GM18858 (cell line): Measurements from ENCODE around the gene FBXO38.

Experiments used
- ATAC-seq: cut with Tn5 transposase; IDR thresholded peaks from one replicate; pipeline ENCODE4 v1.9.1; 2021; ENCODE audit not compliant: unreplicated experiment

Gene FBXO38

DNA sequence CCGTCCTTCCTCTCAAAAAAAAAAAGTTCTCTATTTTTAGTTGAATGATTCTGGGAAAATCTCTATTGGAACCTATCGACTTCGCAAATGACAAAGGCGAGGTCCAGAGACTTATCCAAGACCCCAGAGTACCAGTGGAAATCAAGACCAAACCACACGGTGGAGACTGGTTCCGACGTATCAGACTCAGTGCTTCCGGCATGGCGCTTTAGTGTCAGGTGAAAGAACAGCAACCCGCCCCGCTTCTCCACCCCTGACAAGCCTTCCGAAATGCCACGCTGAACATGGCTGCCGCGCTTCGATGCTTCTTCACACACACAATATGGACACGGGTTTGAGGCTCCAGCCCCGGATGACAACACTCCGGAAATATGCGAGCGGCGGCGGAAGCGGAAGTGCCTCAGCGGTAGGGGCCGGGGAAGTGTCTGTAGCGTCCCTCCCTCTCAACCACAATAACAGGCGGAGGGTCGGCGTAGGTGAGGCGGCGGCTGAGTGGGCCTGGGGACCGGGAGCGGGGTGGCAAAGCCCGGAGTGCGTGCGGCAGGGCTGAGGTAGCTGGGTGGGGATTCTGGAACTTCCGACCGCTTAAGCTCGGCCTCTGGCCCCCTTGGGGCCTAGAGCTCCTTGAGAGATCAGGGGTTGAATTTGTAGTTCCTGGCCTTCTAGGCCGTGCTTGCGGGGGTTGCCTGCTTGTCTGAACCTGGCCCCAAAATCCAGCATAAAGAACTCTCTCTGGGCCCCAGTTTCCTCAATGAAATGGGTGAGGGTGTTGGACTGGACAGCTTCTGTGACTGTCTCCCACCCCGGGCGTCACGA is at the start of gene FBXO38:
Gene FBXO38 (plus strand): TSS at position 395 of the 816 bp plus-strand sequence. CDS start 10,819 bp downstream, outside the sequence.
- peak; percentile 99 for ATAC-seq

DNA sequence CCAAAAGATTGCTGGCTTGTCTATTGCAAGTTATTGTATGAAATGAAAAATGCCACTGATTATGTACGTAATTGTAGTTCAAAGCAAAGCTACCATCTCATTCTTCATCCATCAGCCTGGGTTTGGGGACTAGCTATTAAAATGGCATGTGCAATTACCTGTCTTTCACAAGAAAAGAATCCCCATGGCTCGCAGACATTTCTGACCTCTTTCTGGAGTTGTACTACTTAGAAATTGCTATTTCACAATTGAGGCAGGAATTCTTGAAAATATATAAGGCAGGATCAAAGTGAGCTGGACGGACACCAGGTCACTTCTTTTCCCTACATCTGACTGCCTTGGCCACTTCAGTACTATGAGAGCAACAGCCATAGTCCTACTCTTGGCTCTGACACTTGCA is 48.5 kb upstream of the FBXO38 start, which contains the start of gene SPINK9:
Gene SPINK9 (plus strand): TSS at position 301 of the 400 bp plus-strand sequence. CDS start 55 bp downstream, at position 356.
- ATAC-seq = no peak

- ATAC-seq = peak; percentile 76
Measured at GRCh38 chr5:148336704-148337435, 46.9 kb upstream of the FBXO38 start.

GRCh38 chr5:148342371-148343045 is 41.2 kb upstream of the FBXO38 start:
- ATAC-seq = no peak

DNA sequence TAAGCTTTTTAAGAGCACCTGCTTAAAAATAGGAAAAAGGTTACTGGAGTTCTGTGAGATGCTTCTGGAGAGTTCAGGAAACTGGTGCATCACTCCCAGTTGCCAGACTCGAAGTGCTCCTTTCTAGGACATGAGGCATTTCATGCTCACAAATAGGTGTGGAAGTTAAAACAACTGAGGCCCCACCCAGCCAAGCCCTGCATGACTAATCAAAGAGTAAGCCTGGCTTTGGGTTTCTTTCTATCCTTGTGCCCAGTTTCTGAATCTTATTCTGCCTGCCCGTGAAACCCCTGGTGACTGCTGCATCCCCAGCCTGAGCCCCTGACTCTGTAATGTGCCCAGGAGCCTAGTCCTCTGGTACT is 40.7 kb upstream of the FBXO38 start:
- ATAC-seq = no peak

DNA sequence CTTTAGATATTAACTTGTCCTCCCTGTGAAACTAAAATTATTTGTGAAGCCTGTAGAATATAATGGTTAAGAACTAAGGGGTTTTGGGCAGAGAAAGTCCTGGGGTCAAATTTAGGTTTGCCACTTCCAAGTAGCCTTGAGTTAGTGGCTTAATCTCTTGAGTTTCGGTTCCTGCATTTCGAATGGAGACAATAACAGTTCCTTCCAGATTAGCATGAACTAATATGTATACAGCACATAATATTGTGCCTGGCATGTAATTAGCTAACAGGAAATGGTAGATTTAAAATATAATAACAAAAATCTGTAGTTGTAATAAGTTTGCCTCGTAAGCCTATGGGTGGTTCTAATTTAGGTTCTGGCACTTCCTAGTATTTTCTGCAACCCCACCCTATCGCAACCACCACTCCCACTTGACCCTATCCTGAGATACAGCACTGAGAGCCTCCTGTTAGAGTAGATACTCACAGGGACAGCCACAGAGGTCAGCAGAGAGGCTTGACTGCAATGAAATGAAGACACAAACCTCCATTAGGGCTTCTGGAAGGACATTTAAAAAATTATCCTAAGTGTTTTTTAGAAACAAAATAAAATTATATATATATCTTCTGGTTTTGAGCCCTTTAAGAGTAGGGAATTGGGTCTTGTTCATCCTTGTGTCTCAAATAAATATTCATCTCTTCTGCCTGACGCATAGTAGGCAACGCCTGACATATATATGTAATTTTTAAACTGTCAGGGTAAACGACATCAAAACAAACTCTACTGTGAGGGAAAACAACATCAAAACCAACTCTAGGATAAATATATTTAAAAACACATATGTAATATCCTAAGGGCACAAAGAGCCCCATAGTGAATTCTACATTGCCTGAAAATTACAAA is 39.9 kb upstream of the FBXO38 start:
- ATAC-seq = no peak

- ATAC-seq = no peak
Measured at GRCh38 chr5:148347706-148348105, 36.1 kb upstream of the FBXO38 start.

GRCh38 chr5:148352696-148353095 is 31.1 kb upstream of the FBXO38 start:
- no peak for ATAC-seq

DNA sequence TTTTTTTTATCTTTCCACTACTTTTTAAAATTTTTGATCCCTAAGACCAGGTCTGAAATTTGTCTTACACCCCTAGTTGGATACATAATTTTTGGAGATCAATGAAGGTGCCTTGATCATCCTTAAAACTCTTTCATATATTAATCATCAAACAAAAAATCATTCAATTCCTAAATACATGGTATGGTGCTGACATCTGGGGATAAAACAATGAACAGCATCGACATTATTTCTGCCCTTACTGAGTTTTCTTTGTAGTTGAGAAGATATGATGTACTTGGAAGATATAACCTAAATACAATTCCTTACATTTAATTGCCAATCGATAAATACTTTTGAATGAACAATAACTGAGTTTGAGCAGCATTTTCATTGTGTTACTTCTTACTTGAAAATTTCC is 30.1 kb upstream of the FBXO38 start:
- no peak for ATAC-seq

DNA sequence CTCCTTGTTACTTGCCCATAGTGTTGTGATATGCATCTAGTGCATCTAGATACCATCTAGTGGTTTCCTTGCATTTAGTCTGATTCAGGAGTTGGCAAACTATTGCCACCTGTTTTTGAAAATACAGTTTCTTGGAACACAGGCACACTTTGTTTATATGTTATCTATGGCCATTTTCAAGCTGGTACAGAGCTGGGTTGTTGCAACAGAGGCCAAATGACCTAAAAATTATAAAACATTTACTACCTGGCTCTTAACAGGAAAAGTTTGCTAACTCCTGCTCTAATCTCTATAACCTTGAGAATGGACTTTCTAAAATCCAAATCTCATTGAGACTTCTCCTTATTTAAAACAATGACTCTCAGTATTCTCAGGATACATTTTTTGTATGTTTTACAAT is 19.4 kb upstream of the FBXO38 start:
- ATAC-seq = no peak

DNA sequence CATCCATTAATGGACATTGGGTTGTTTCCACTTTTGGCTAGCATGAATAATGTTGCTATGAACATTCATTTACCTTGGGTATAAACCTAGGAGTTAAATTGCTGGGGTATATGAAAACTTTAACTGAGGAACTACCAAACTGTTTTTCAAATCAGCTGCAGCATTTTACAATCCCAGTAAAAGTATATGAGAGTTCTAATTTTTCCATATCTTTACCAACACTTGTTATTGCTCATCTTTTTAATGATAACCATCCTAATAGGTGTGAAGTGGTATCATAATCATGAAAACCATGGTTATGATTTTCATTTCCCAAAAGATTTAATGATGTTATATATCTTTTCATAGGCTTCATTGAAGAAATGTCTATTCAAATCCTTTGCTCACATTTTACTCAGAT is 15.5 kb upstream of the FBXO38 start:
- no peak for ATAC-seq

GRCh38 chr5:148372166-148372725 is 11.5 kb upstream of the FBXO38 start:
- no peak for ATAC-seq

DNA sequence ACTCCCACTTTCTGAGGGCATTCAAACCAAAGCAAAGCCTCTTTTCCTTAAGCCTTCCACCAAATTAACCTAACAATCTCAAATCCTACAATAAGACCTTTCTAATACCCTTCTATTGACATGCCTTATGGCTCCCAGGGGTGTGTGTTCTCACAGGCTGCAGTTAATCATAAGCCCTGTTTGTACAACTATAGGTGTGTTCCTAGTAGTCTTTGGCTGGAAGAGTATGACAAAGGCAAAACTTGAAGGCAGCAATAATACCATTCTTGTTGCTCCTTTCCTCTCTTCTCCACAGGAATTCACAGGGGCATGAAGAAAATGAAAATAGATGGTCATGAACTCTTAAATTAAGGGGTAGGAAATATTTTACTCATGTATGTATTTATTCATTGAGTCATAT is 10.9 kb upstream of the FBXO38 start:
- ATAC-seq = no peak

DNA sequence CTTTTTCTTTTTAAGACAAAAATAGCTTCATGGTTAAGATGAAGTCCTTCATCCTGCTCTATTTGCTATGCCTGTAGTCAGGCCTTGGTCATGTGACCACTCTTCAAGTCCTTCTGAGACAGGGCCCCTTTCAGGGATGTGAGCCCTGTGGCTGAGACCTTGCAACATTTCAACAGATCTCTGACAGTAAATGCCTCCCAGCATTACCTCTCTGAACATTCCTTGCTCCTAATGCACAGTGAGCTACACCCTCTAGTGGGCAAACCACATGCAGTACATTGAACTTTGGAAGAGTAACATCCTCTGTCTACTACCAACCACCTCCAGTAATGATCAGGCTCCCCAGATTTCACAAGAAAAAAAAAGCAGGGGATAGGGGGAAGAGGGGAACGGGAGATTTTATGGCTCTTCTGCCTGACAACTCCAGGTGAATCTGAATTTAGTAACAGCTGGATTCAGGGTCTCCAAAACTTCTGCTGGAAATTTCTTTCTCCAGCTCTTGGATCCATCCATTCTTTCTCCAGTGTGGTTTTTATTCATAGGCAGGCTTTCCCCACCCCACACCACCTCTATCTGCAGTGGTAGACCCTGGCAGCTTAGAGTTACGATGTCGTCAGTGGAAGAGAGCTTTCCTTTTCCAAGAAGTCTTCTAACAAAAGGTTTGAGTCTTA is 8.9 kb upstream of the FBXO38 start:
- ATAC-seq = peak; percentile 93

- no peak for ATAC-seq
Measured at GRCh38 chr5:148376198-148376597, 7.6 kb upstream of the FBXO38 start.

GRCh38 chr5:148378670-148379069 is 5.1 kb upstream of the FBXO38 start:
- ATAC-seq = no peak

GRCh38 chr5:148379340-148379739 is 4.4 kb upstream of the FBXO38 start:
- no peak for ATAC-seq

GRCh38 chr5:148381906-148382305 is 1.9 kb upstream of the FBXO38 start:
- ATAC-seq = no peak

DNA sequence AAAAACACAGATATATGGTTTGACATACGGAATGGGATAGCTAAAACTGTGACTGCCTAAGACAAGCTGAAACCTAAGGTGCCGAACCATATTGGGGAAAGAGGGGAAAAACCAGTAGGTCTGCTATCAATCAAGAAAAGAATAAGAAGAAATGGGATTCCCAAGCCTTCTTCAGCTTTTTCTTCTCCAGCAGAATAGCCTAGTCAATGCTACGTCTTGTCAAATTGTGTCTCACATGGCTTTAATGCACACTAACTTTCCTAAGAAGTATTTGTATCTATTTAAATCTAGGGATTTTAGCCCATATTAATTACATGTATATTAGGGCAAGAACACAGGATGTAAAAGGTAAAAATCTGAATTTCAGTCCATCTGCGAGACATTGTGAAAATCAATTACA is 797 bp upstream of the FBXO38 start:
- no peak for ATAC-seq

GRCh38 chr5:148384380-148384737 is 601 bp downstream of the FBXO38 start:
- peak; percentile 21 for ATAC-seq
